ENCODE measurements around the gene KCNJ18.
"Not testable (repeated sequence)": the region's sequence is repeated elsewhere in the genome, so short reads cannot be mapped to it uniquely, and the experiment has no call there.

KCNJ18 gene

DNA sequence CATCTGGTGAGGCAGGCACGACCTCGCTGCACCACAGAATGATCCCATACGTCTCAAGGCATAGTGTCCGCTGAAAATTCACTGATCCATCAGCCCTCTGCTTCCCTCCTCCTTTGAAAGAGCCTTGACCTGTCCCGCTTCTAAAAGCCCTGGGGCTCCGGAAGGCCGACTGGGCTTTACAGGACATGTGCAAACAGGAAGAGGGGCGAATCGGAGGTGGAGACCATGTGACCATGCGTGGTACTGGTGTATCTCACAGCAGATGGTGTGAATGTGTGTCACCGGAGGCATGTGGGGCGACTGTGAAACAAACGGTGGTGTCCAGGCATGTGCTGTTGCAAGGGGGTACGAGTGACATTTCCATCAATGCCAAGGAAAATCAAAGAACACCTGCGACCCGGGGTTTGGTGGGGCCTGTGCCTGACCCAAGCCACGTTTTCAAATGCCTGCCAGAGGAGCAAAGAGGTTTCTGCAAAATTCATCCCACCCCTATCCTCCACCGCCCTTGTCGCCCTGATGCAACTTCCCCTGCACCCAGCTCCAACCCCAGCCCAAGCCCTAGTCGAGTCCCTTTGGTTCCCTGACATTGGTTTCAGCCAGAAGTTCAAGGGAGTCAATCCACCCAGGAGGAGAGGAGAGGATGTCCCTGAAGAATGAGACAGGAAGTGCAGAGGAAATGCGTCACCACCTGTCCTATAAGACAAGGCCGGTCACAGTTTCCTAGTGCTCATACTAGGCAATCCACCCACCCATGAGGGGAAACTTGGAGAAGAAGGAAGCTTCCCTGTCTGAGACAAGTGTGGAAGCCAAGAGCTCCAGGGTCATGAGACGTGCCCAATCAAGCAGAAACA lies 5.9 kb upstream of the KCNJ18 start:
- ATAC-seq = no peak

DNA sequence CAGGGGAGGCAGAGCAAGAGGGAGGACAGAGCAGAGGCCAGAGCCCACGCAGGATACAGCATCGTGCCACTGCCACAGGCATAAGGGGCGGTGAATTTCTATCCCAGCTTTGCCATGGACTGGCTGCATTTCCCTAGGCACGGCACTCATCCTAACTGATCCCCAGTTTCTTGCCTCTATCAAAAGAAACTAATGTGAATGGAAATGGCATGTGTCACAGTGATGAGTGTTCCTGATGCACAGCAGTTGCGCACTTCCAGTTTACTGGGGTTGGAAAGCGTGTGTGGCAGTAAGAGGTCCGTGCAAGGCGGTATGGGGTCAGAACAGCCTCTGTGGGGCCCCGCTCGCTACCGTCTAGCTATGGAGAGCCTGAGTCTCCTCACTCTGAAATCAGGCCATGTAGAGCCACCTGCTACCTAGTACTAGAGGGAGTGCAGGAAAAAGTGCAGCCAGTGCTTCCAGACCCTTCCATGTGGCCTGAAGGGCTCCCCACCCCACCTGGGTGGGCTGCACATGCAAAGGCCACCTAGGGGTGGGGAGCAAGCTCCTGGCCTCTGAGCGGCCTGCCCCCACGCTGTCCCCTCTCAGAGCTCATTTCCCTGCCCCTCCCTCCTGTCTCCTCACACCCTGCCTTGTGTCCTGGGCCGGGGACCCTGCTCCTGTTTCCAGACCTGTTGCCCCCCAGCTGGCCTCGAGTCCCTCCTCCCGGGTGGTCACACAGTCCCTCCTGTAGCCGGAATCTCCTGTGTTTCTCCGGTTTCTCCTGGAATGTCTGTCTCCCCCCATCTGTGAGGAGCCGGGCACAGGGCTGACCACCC lies 5.0 kb upstream of the KCNJ18 start:
- no peak for ATAC-seq

DNA sequence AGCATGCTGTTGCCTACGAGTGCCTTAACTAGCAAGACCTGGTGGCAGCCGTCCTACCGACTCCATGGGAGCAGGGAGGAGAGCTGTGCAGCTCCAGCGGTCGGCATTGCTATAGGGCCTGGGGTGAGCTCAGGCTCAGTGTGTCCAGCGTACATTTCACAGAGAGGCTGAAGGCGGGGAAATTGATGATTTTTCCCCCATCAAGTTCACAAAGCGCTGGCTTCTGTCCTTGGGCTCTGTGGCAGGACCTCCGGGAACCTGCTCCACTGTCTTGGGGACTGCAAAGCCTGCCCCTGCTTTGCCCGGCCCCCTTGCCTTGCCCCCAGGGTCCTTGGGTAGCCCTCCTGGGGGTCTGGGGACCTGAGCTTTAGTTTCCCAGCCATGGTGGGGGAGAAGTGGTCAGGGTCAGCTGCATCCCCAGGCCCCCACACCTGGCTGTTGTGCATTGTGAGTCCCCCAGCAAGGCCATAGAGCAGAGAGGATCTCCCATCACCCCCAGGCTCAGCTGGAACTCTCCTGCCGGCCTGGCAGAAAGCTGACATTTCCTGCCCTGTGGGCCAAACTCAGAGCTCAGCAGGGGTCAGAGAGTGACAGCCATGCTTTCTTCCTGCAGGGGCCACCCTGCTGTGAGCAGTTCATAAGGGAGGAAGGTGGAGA lies 3.9 kb upstream of the KCNJ18 start:
- ATAC-seq = no peak

DNA sequence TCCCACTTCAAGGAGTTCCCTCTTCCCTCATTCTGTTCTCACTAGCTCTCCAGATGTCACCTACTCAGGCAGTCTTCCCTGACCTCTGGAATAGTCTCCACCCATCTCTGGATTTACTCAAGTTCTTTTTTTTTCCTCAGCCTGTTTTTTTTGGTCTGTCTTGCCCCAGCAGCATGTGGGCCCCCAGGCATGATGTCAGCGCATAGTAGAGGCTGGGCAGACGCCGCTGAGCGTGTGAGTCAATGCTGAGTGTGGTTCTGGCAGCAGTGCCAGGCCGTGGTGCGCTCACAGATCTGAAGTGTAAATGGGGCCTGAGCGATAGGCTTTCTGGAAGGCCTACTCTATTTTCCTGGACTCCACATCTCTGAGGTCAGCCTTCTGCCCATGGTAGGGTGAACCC lies 2.7 kb upstream of the KCNJ18 start:
- ATAC-seq = no peak

DNA sequence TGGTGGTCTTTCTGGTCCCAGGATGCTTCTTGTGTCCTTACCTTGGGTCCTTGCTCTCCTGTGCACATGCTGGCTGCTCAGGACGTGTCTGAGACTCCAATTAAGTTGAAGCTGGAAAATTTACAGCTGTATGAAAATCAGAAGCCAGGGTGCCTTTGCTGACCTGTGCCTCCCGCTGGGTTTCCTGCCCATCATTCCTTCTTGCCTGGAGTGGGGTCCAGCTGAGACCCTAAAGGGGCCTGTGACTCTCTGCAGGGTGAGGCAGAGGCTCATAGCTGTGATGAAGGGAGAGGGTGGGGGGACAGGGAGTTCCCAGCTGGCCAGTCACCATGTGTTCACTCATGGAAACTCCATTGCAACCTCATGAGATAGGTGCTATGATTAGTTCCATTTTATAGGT lies 1.5 kb upstream of the KCNJ18 start:
- not testable (repeated sequence) for ATAC-seq

DNA sequence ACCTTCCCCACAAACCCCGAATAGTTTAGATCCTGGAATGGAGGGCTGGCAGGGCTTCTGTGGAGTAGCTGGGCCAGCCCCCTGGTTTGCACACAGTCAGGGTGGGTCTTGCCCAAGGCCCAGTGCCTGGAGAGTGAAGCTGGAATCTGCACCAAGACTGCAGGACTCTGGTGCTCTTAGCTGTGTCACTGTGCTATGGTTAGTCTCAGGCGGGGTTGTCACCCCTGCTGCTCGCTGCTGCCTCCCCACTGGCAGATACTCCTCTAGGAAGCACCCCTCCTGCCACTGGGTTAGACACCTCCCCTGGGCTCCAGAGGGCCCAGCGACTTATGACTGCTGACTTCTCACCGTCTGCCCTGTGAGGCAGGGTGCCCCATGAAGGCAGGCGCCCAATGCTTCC lies 842 bp upstream of the KCNJ18 start:
- ATAC-seq = not testable (repeated sequence)

DNA sequence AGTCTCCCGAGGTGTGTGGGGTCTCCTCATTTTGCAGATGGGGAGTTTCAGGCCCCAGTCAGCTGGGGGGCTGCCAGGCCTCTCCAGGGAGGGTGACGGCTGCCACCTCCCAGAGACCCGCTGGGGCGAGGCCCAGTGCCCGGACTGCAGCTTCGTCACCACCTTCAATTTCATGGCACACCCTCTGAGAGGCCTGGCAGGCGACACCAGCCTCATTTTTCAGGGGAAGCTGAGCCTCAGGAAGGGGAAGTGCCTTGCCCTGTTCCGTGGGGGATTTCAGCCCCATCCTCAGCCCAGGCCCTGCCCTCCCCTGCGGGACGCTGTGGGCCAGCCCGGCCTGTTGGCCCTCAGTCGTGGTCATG lies 362 bp downstream of the KCNJ18 start:
- ATAC-seq = not testable (repeated sequence)

DNA sequence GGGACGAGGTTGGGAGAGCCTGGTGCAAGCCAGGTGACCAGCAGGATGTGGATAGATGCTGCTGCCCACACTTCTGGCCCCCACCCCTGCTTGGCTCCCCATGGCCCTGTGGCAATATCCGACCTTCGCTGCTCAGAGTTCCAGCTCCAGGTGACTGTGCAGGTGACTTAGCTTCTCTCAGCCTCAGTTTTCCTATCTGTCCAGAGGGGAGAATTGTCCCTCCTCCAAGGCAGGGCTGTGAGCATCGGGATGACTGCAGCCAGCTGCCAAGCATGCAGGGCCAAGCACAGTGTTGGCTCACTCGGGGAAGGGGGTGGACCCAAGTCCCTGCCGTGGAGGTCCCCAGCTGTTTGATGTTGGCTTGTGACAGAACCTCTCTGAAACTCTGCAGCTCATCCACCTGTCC lies 1.1 kb downstream of the KCNJ18 start:
- ATAC-seq = not testable (repeated sequence)

DNA sequence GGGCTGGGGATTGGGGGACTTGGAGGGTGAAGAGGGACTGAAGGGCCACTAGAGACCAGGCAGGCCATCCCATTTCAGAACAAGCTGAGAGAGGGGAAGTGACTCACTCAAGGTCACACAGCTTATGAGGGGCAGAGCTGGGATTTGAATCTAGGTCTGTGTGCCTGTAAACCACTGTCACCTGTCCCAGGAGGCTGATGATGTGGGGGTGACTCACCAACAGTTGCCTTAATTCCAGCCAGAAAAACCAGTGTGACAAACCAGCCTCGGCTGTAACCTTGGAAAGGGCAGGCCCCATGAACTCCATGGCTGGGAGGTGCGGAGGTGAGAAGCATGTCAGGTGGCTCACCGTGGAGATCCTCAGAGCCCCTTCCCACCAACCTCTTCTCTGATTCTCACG lies 1.6 kb downstream of the KCNJ18 start:
- not testable (repeated sequence) for ATAC-seq

DNA sequence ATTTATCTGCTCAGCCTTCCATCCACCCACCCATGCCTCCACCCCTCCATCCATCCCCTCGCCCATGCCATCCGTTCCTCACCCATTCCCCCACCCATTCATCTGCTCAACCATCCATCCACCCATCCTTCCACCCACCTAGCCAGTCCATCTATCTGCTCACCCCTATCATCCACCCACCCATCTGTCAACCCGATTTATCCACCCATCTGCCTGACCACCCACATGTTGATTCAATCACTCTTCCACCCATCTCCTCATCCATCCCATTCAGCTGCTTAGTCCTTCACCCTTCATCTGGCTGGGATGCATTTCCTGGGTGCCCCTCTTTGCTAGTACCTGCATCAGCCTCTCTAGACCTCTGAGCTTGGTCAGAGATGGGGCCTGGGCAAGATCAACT lies 3.9 kb downstream of the KCNJ18 start:
- not testable (repeated sequence) for ATAC-seq

DNA sequence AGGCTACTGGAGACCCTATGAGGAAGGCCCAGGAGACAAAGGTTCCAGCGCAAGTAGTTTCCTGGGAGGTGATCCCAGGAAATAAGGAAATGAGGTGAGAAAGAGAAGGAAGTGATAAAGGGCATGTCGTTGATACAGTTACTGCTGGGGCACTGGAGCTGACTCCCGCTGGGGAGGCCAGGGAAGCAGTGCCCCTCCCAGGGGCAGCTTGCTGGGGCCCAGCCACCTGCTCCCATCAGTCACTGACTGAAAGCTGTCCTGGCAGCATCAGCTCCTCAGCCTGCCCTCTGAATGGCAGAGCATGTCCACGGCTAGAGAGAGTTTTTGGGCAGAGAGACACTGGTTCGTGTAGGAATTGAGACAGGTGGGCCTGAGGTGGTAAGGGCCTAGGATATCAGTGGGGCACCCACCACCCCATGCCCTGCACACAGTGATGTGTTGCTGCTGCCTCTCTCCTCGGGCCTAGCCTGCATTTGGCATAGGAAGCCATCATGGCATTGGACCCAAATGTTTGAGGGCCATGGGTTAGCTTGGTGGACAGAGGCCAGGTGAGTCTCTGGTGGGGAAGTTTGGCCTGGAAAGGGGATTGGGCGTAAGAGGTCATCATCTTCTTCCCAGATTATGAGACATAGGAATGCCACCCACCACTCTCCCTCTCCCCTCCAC lies 4.7 kb downstream of the KCNJ18 start:
- ATAC-seq = not testable (repeated sequence)

DNA sequence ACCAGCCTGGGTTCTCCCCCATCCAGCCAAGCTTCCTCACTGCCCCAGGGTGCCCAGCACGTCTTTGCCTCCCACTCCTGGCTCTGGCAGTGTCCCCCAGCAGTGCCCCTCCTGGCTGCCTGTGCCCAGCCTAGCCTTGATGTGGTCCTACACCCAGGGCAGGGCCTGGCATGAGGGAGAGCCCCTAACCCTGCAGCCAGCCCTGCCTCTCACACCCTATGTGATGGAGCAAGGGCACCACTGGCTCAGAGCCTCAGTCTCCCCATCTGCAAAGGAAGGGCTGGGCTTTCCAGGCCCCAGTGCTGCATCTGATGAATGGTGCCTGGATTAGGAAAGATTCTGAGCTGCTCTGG lies 5.2 kb downstream of the KCNJ18 start:
- ATAC-seq = not testable (repeated sequence)

DNA sequence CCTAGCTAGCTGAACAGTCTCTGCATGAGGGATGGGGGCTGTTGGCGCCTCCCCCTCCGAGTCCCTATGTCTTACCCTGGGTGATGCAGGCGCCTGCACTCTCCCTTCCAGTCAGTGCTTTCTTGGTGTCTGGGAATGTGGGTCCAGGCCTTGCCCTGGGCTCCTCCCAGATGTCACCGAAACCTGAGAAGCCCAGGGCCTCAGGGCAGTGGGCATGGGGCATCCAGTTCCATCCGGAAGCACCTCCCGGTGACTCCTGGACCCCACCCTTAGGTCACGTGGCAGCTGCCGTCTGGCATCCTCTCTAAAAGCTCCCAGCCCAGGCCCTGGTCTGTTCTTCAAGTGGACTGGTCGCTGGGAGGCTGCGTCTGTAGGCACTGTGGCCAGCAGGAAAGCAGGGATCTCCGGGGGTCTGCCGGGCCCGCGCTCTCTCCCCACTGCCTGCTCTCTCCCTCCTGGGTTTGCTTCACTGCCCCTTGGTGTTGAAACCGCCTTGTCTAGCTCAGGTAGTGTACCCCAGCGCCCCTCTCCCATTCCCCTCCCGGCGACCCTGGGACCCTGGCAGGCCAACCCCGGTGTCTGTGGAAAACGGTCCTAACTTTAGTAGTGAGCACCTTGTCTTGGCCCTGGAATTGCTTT lies 6.2 kb downstream of the KCNJ18 start:
- not testable (repeated sequence) for ATAC-seq

DNA sequence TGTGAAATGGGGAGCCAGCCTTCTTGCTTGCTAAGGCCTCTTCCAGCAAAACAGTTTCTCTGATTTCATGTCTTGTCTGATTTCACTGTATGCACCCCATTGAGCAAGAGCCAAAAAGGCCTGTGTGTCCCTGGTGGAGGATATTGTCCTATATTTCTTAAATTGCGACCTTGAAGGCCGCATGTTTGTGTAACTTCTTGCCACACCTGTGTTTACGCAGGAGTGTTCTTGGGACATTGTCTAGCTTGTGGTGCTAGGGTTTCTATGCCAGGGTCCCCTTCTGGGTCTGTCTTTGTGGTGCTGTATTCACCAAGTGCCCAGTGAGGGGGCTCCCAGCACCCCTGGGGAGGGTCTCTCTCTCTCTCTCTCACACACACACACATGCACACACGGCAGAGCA lies 6.8 kb downstream of the KCNJ18 start:
- not testable (repeated sequence) for ATAC-seq

DNA sequence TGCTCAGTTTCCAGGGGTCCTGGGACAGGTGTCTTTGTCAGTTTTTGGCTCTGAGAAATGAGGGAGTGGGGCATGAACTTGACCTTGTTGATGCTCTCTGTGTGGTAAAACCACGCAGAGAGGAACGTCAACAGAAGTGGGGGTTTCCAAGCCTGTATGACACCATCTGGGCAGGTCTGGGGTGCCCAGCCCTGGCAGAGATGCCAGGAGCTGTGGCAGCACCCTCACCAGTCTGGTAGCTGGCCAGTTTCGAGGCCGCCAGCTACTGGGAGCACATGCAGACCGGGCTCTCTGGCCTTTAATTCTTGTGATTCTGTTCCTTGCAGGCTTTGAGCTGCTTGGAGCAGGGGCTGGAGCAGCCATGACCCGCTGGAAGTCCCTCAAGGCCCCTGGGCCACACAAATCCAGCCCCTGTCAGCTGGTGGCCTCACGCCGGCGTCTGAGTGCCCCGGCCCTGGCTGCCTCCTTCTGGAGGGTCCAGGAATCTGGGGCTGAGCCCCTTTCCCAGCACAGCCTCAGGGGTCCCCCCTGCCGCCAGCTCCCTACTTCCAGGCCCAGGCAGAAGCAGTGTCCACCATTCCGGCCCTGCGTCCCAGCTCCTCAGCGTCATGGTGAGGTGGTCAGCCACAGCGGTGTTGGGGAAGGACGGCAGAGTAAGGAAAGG lies 7.4 kb downstream of the KCNJ18 start:
- not testable (repeated sequence) for ATAC-seq

DNA sequence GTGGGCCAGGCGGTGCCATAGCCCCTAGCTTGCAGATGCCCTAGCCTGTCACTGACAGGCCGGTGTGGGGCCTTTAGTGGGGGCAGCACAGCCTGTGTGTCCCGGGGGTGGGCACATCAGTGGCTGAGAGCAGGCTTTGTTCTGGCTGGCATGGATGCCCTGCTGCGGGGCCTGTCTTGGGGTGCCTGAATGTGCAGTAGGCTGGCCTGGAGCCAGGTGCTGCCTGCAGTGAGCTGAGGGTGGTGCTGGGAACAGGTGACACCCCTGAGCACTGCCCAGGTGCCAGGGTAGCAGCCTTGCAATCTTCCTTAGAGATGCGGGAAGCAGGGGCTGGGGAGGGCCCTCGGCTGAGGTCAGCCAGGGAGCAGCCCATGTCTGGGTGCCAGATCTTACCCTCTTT lies 8.8 kb downstream of the KCNJ18 start:
- ATAC-seq = not testable (repeated sequence)

DNA sequence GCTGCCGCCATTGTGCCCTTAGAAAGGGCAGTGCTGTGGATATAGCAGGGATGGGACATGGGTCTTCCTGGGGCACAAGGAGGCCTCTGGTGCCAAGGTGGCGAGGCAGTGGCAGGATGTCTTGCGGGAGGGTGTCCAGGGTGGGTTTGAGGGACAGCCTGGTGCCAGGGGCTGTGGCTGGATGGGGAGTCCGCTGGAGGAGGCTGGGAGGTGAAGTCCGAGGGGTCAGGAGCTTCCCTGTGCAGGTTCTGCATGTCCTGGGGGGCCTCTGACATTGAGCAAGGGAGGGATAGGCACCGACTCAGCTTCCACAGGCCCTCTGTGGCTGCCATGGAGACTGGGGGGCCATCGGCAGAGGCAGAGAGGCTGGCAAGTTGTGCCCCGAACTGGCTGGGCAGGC lies 9.7 kb downstream of the KCNJ18 start:
- ATAC-seq = not testable (repeated sequence)

DNA sequence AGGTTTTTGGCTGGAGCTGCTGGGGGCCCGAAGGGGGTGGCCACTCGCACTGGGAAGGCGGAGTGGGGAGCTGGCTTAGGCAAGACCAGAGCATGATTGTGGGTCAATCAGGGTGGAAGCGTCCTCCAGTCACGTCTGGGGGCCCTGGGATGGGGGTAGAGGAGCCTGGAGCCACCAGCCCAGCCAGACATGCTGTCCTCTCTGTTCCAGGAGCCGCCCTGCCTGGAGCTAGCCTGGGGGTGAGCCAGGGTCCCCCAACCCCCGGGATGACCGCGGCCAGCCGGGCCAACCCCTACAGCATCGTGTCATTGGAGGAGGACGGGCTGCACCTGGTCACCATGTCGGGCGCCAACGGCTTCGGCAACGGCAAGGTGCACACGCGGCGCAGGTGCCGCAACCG lies 10.2 kb downstream of the KCNJ18 start:
- not testable (repeated sequence) for ATAC-seq

DNA sequence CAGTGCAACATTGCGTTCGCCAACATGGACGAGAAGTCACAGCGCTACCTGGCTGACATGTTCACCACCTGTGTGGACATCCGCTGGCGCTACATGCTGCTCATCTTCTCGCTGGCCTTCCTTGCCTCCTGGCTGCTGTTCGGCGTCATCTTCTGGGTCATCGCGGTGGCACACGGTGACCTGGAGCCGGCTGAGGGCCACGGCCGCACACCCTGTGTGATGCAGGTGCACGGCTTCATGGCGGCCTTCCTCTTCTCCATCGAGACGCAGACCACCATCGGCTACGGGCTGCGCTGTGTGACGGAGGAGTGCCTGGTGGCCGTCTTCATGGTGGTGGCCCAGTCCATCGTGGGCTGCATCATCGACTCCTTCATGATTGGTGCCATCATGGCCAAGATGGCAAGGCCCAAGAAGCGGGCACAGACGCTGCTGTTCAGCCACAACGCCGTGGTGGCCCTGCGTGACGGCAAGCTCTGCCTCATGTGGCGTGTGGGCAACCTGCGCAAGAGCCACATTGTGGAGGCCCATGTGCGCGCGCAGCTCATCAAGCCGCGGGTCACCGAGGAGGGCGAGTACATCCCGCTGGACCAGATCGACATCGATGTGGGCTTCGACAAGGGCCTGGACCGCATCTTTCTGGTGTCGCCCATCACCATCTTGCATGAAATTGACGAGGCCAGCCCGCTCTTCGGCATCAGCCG lies 10.8 kb downstream of the KCNJ18 start:
- not testable (repeated sequence) for ATAC-seq

DNA sequence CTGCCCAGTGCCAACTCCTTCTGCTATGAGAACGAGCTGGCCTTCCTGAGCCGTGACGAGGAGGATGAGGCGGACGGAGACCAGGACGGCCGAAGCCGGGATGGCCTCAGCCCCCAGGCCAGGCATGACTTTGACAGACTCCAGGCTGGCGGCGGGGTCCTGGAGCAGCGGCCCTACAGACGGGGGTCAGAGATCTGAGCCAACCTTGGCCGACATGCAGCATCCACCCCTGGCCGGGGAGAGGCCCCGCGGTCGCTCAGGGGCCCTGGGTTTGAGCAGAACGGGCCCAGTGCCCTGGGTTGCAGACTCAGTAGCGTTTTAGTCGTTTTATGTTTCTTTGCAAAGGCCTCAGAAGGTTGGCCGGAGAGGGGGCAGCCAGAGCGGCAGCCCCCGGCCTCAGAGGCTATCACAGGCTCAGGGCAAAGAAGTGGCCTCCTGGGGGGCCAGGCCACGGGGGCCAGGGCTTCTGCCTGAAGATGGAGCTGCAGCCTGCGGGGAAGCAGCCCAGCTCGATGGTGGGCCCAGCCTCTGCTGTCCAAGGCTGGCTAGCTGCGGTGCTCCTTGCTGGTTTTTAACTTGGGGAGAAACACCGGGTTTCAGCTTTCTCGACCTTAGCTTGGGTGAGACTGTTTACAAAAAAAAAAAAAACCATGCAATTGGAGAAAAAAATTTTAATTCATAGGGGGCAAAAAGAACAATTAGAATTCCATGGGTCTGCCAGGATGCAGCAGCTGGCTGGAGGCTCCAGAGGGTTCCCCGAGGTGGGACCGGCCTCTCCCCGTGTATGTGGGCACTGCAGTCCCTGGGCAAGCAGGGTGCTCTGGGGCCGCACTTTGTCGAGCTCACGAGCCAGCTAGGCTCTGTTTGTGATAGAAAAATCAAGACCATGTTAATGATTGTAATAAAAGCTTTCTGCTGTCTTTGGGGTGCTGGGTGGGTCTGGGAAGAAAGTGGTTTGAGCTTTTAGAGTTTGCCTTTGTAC lies 11.9 kb downstream of the KCNJ18 start:
- ATAC-seq = not testable (repeated sequence)
